HCT116 (cell line): ENCODE measurements around the gene ALDH3A1. TPM values are rescaled to one million over a fixed set of nuclear protein-coding genes. Genes with fewer than 3 reads are reported as not detected.

Source experiments
- ATAC-seq: fragments of 200-7000 bp; cut with Tn5 transposase; 2 replicates; pipeline ENCODE4 v1.9.1; 2020; ENCODE audit warnings: mild to moderate bottlenecking, moderate library complexity
- BruUV-seq: library from RNA; stranded (reverse); fragments of 400-500 nt; replicated peaks from 2 replicates; lab custom pipeline; 2021; lab: Mats Ljungman, UMichigan
- CTCF ChIA-PET: fragments of 300-600 bp; sonication (Branson Sonifier 250); formaldehyde crosslinking; loops from one replicate; lab custom pipeline; 2021; ENCODE audit warnings: antibody characterized with exemption; lab: Charles Lee
- POLR2A ChIA-PET: fragments of 300-600, 350-600 bp; sonication (Branson Sonifier 250); formaldehyde crosslinking; loops from one replicate; lab custom pipeline; 2021; ENCODE audit warnings: antibody characterized with exemption; lab: Charles Lee
- RAD21 ChIA-PET, 2 experiments: fragments of 300-600 bp; sonication (Branson Sonifier 250); formaldehyde crosslinking; loops; one replicate each; lab custom pipeline; 2023; ENCODE audit warnings: low total read pairs in 2 of 2; ENCODE audit not compliant: uncharacterized antibody in 2 of 2, unreplicated experiment in 2 of 2, low non-redundant PET in 1 of 2; lab: Charles Lee
- DNase-seq: peaks from one replicate; pipeline ENCODE4 v3.0.0-alpha.2; 2010; ENCODE audit warnings: low read depth, low spot score
- H2AFZ ChIP-seq: fragments of 200-600 bp; shearing (Covaris generic), sonication (generic); 2 replicates; pipeline ENCODE4 v1.6.1; 2017; ENCODE audit warnings: low read depth, mixed run types, mixed read lengths, antibody characterized with exemption, low read length; ENCODE audit not compliant: poor library complexity, severe bottlenecking
- H3K27ac ChIP-seq: 2 replicates; pipeline ENCODE4 v1.5.1; 2012; ENCODE audit warnings: low read depth, low read length
- H3K27me3 ChIP-seq: fragments of 200-600 bp; sonication (generic); 2 replicates; pipeline ENCODE4 v1.6.1; 2016; ENCODE audit warnings: mixed run types, low read length, mixed read lengths; ENCODE audit not compliant: insufficient read depth
- H3K36me3 ChIP-seq, 2 experiments: fragments of 200-500 bp in 1 of 2; fragments of 200-600 bp in 1 of 2; sonication (Bioruptor generic) in 1 of 2; sonication (generic) in 1 of 2; 2 replicates each; pipeline versions ENCODE4 v1.5.1 to v1.6.1; 2014 to 2016; ENCODE audit warnings: low read length in 2 of 2, inconsistent platforms in 1 of 2, mixed read lengths in 1 of 2, mixed run types in 1 of 2; ENCODE audit not compliant: insufficient read depth in 2 of 2, control insufficient read depth in 1 of 2
- H3K4me1 ChIP-seq, 2 experiments: fragments of 200-600 bp in 1 of 2; sonication (generic) in 1 of 2; 2 replicates each; pipeline versions ENCODE4 v1.5.1 to v1.6.1; 2012 to 2017; ENCODE audit warnings: low read length in 2 of 2, inconsistent platforms in 1 of 2, mild to moderate bottlenecking in 1 of 2, mixed read lengths in 1 of 2, mixed run types in 1 of 2, moderate library complexity in 1 of 2; ENCODE audit not compliant: insufficient read depth in 2 of 2, control insufficient read depth in 1 of 2
- H3K4me2 ChIP-seq: fragments of 200-600 bp; sonication (generic); 2 replicates; pipeline ENCODE4 v1.6.1; 2017; ENCODE audit warnings: mixed run types, low read length, mixed read lengths
- H3K4me3 ChIP-seq, 2 experiments: fragments of 200-600 bp in 1 of 2; sonication (generic) in 1 of 2; replicated peaks in 1 of 2; 2 replicates each; pipeline ENCODE4 v1.5.1; 2011 to 2016; ENCODE audit warnings: low read length in 2 of 2, control low read depth in 1 of 2, low read depth in 1 of 2, mild to moderate bottlenecking in 1 of 2, mixed read lengths in 1 of 2, mixed run types in 1 of 2
- H3K79me2 ChIP-seq: fragments of 200-600 bp; sonication (generic); 2 replicates; pipeline ENCODE4 v1.6.1; 2017; ENCODE audit warnings: mild to moderate bottlenecking, mixed run types, low read length, moderate library complexity, mixed read lengths; ENCODE audit not compliant: insufficient read depth
- H3K9ac ChIP-seq: fragments of 200-600 bp; sonication (generic); 2 replicates; pipeline ENCODE4 v1.6.1; 2016; ENCODE audit warnings: low read length, mixed read lengths
- H3K9me2 ChIP-seq: fragments of 200-600 bp; sonication (generic), shearing (Covaris generic); 2 replicates; pipeline ENCODE4 v1.6.1; 2017; ENCODE audit warnings: mixed run types, mild to moderate bottlenecking, moderate library complexity; ENCODE audit not compliant: insufficient read depth
- H3K9me3 ChIP-seq, 2 experiments: fragments of 200-500 bp in 1 of 2; fragments of 200-600 bp in 1 of 2; sonication (Bioruptor generic) in 1 of 2; sonication (generic) in 1 of 2; 2 replicates each; pipeline ENCODE4 v1.6.1; 2014 to 2017; ENCODE audit warnings: low read length in 2 of 2, mixed read lengths in 2 of 2, inconsistent platforms in 1 of 2, low read depth in 1 of 2, mild to moderate bottlenecking in 1 of 2, mixed run types in 1 of 2, moderate library complexity in 1 of 2; ENCODE audit not compliant: control insufficient read depth in 1 of 2, insufficient read depth in 1 of 2
- H4K20me1 ChIP-seq: fragments of 200-600 bp; sonication (generic), shearing (Covaris generic); 2 replicates; pipeline ENCODE4 v1.6.1; 2017; ENCODE audit warnings: mixed run types, mild to moderate bottlenecking, moderate library complexity; ENCODE audit not compliant: insufficient read depth
- ATF3 ChIP-seq: IDR thresholded peaks from 2 replicates; pipeline ENCODE4 v1.6.1; 2012
- CBX3 ChIP-seq: IDR thresholded peaks from 2 replicates; pipeline ENCODE4 v1.6.1; 2012; ENCODE audit warnings: low read depth
- CEBPB ChIP-seq: IDR thresholded peaks from 2 replicates; pipeline ENCODE4 v1.6.1; 2012; ENCODE audit warnings: low read depth
- CTCF ChIP-seq, 3 experiments: fragments of 200-600 bp in 1 of 3; sonication (generic) in 1 of 3; IDR thresholded peaks in 2 of 3; conservative IDR thresholded peaks in 1 of 3; 2 replicates each; pipeline ENCODE4 v1.5.1; 2012 to 2017; ENCODE audit warnings: low read depth in 2 of 3, low read length in 2 of 3, antibody characterized with exemption in 1 of 3, borderline replicate concordance in 1 of 3, control low read depth in 1 of 3, mild to moderate bottlenecking in 1 of 3, mixed read lengths in 1 of 3, mixed run types in 1 of 3, moderate library complexity in 1 of 3; ENCODE audit not compliant: insufficient read depth in 1 of 3
- EGR1 ChIP-seq: IDR thresholded peaks from 2 replicates; pipeline ENCODE4 v1.6.1; 2012; ENCODE audit warnings: low read depth
- ELF1 ChIP-seq: IDR thresholded peaks from 2 replicates; pipeline ENCODE4 v1.6.1; 2012; ENCODE audit warnings: low read depth, borderline replicate concordance
- EZH2 ChIP-seq: fragments of 200-600 bp; sonication (generic); IDR thresholded peaks from 2 replicates; pipeline ENCODE4 v1.6.1; 2017; ENCODE audit warnings: antibody characterized with exemption, mixed run types
- JUND ChIP-seq: IDR thresholded peaks from 2 replicates; pipeline ENCODE4 v1.6.1; 2012
- POLR2A ChIP-seq: IDR thresholded peaks from 2 replicates; pipeline ENCODE4 v1.7.0; 2011; ENCODE audit warnings: borderline replicate concordance; ENCODE audit not compliant: insufficient read depth, insufficient read length; ENCODE audit errors: extremely low read depth
- POLR2AphosphoS5 ChIP-seq: IDR thresholded peaks from 2 replicates; pipeline ENCODE4 v1.6.1; 2011; ENCODE audit warnings: mild to moderate bottlenecking, low read depth, low read length, moderate library complexity
- REST ChIP-seq: IDR thresholded peaks from 2 replicates; pipeline ENCODE4 v1.6.1; 2012; ENCODE audit warnings: low read depth
- SIN3A ChIP-seq: IDR thresholded peaks from 2 replicates; pipeline ENCODE4 v1.6.1; 2012; ENCODE audit warnings: low read depth
- SRF ChIP-seq: IDR thresholded peaks from 2 replicates; pipeline ENCODE4 v1.6.1; 2012; ENCODE audit warnings: low read depth
- YY1 ChIP-seq: IDR thresholded peaks from 2 replicates; pipeline ENCODE4 v1.6.1; 2011; ENCODE audit warnings: low read length, low read depth, moderate library complexity, mild to moderate bottlenecking; ENCODE audit not compliant: insufficient replicate concordance; ENCODE audit errors: extremely low read depth
- ZBTB33 ChIP-seq: IDR thresholded peaks from 2 replicates; pipeline ENCODE4 v1.6.1; 2011; ENCODE audit warnings: mild to moderate bottlenecking, low read length, moderate library complexity; ENCODE audit not compliant: insufficient replicate concordance; ENCODE audit errors: extremely low read depth
- ZFX ChIP-seq: fragments of 450-650 bp; IDR thresholded peaks from 2 replicates; pipeline ENCODE4 v1.6.1; 2017
- ZNF274 ChIP-seq: fragments of 200-500 bp; sonication (Bioruptor generic); IDR thresholded peaks from 2 replicates; pipeline ENCODE4 v1.6.1; 2014; ENCODE audit warnings: mild to moderate bottlenecking, low read depth, low read length, inconsistent platforms
- intact Hi-C: fragments of 100-400 bp; cut with micrococcal nuclease; formaldehyde crosslinking; loops from 2 replicates; pipeline ENCODE4 v1.10.0; 2022
- total RNA-seq: library from RNA; stranded (reverse); gene quantifications from one replicate; pipeline ENCODE4 v1.2.1, GENCODE V29; 2021; ENCODE audit not compliant: unreplicated experiment

The ALDH3A1 gene
- total RNA-seq, 1 experiment from 2014 or later, result 0.86 TPM

- intact Hi-C loops, result no loop called here
These were observed 31.1 kb downstream of the ALDH3A1 start for GRCh38 chr17:19717031-19717360.

More at GRCh38 chr17:19717031-19717360, 31.1 kb downstream of the ALDH3A1 start:
- Histone ChIP-seq H3K4me3 (no peak overlapping the region), H3K9me3 (no peaks in the 10 kb centered on the region), H3K79me2 (no peaks in the 10 kb centered on the region), H2AFZ (no peak overlapping the region), H3K4me2 (no peak overlapping the region), H3K4me1 (peaks cover 11 to 34% of the 10 kb centered on the region in 2 experiments; a peak in 3 of 4 replicates), H3K27ac (no peak overlapping the region), H3K36me3 (no peaks in the 10 kb centered on the region), H3K27me3 (no peaks in the 10 kb centered on the region), H3K9me2 (no peaks in the 10 kb centered on the region), H4K20me1 (no peaks in the 10 kb centered on the region), H3K9ac (no peak overlapping the region)
- ChIA-PET CTCF (no interaction called here), RAD21 (no interaction called here), POLR2A (no interaction called here)
- ATAC-seq (no peak), DNase-seq (no peak)
- TF ChIP-seq POLR2A, result no peak
- TF ChIP-seq SRF, result no peak
- TF ChIP-seq ZFX, result no peak
- TF ChIP-seq ATF3, result no peak
- no peak for TF ChIP-seq SIN3A
- TF ChIP-seq ELF1, result no peak
- no peak for TF ChIP-seq JUND
- TF ChIP-seq YY1, result no peak
- no peak for TF ChIP-seq EZH2
- no peak for TF ChIP-seq ZNF274
- no peak for TF ChIP-seq EGR1
- TF ChIP-seq CTCF (IDR thresholded peaks at IDR 0.05 in 2 of 3, conservative IDR thresholded peaks at IDR 0.05 in 1 of 3; ENCODE audit: borderline replicate concordance in 1 of 3, insufficient read depth in 1 of 3, low read depth in 2 of 3, low read length in 2 of 3), result no peak
- TF ChIP-seq CEBPB, result no peak
- TF ChIP-seq CBX3, result no peak
- no peak for TF ChIP-seq ZBTB33
- TF ChIP-seq POLR2AphosphoS5, result no peak
- no peak for TF ChIP-seq REST
- no TSS peak for BruUV-seq
